T47D (cell line): ENCODE data around the gene TLN1.

Experiments used
- DNase-seq, 2 experiments: peaks; one replicate each; pipeline versions ENCODE4 v3.0.0 to v3.0.0-alpha.2; 2011 to 2012; ENCODE audit warnings: low read depth in 1 of 2, low spot score in 1 of 2
- JUND ChIP-seq: IDR thresholded peaks from 2 replicates; pipeline ENCODE4 v1.6.1; 2012; ENCODE audit warnings: low read depth
- in situ Hi-C: cut with HindIII; loops from 2 replicates; pipeline ENCODE4 v1.10.0; 2016; ENCODE audit warnings: low sequenced_read_pairs, low pct_unique_long_range_greater_than_20kb

Gene TLN1

DNA sequence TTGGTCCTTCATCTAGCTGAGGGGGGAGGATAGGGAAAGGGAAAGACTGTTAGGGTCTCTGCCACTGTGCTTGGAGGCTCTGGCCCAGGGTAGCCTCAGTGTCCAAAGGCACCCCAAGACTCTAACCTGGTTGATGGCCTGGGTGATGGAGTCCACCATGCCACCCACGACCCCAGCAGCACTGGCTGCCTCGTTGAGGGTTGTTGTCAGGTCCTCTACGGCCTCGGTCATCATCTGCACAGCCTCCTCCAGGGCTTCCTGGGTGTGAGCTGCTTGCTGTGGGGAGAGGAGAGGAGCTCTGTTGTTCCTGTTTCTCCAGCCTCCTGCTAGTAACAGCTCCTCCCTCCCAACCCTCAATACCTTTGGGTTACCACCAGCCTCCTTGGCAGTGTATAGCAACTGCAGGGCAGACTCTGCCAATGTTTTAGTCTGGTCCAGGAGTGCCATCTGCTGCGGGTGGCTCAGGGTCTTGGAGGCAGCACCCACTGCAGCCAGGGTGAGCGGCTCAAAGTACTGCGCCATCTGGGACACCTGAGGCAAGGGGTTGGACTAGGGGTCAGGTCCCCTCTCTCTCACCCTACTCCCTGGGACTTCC, 26.1 kb downstream of the TLN1 start:
- in situ Hi-C loops = no loop called here
- TF ChIP-seq JUND = no peak
- no peak for DNase-seq

DNA sequence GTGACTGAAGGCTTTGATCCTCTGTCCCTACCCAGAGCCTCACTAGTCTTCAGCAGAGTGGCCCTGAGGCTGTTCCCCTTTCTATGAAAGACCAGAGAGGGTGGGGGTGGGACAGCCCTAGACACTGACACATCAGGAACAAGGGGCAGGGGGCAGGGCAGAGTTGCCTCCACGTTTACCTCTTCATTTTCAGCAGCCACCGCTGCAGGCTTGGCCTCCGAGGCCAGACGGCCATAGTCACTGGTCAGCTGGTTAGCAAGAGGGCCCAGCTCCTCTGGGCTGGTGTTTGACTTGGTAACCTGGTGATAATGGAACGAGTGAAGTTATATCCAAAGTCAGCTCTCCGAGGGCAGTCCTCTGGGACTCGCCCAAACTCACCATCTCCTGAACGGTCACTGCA, 26.6 kb downstream of the TLN1 start:
- in situ Hi-C loops = no loop called here
- TF ChIP-seq JUND = no peak
- DNase-seq = no peak

- DNase-seq = no peak
- TF ChIP-seq JUND = no peak
- in situ Hi-C loops = no loop called here
These were observed 27.9 kb downstream of the TLN1 start for GRCh38 chr9:35703906-35704672.

GRCh38 chr9:35702696-35703095, 29.3 kb downstream of the TLN1 start:
- no peak for TF ChIP-seq JUND
- in situ Hi-C loops = no loop called here
- no peak for DNase-seq

DNA sequence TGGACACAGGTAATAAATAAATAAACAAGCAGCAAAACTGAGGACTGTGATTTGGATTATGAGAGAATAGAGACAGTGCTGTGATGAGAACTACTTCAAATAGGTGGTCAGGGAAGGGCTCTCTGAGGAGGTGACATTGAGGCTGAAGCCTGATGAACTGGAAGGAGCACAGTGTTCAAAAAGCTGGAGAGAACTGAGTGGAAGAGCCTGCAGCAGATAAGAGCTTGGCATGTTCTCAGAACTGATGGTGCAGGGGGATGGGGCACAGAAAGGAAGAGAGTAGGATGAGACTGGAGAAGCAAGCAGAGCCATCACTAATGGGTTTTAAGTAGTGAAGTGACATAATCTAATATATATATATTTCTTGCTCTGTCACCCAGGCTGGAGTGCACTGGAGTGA, 31.1 kb downstream of the TLN1 start:
- no peak for DNase-seq
- in situ Hi-C loops = no loop called here
- no peak for TF ChIP-seq JUND

DNA sequence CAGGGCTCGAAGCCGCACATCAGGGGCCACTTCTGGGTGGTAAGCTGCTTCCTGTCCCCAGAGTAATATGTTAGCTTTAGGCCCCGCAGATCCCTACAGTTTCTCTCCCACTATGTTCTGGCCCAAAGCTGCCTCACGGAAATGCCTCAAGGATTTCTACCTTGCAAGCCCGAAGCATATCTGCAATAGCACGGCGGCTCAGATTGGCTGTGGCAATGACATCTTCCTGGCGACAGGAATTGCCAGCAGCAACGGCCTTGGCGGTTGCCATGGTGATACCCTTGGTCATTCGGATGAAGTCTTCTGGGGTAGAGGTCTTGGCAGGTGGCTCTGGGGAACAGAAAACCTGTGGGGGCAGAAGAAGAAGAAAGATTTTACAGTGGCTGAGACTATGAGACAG, 32.0 kb downstream of the TLN1 start:
- TF ChIP-seq JUND = no peak
- in situ Hi-C loops = no loop called here
- DNase-seq = no peak

DNA sequence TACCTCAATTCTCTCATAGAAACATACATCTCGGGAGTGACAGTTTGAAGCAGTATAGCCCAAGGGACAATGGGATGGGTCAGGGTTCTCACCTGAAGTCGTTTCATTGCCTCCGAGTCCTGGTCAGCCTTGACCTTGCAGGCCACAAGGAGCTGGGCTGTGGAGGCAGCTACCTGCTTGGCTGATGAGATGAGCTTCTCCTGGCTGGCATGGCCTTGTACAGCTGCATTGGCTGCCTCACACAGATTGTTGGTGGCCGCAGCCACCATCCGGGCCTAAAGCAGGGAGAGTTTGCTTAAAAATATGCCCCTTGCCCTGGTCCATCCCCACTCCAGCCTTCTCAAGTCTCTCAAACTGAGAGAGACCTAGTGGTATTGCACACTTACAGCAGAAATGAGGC, 33.8 kb downstream of the TLN1 start:
- in situ Hi-C loops = no loop called here
- no peak for TF ChIP-seq JUND
- no peak for DNase-seq

- TF ChIP-seq JUND = no peak
- in situ Hi-C loops = no loop called here
- no peak for DNase-seq
These were observed 34.5 kb downstream of the TLN1 start for GRCh38 chr9:35697486-35697885.

DNA sequence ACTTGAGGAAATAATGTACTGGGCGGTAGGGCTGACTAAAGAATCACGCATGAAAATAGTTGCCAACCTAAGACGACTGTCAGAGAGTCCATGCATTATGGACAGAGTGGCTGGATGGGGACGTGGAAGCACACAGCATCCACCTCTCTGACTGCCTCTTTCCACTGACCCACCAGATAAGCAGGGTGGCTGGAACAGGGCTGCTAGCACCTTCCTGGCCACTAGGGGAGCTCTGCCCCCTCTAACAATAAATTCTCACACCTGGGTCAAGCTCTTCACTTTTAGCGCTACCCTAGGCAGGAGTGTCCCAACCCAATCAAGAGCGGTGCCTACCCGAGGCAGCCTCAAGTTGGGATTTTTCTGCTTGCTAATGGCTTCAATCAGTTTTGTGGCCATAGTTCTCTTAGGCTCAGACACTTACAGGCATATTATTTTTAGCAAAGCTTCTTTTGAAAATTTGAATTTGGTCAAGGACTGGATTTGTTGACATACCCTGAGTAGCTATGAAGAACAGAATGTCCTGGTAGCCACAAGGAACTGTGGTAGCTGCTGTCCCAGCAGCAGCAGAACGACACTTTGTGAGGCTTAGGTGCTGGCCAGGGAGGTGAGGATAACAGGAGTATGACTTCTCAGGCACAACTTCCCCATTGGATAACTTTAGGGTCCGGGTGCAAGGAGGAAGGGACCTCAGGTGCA, 35.3 kb downstream of the TLN1 start:
- no peak for TF ChIP-seq JUND
- in situ Hi-C loops = no loop called here
- peak; percentile 39 to 63 for DNase-seq

DNA sequence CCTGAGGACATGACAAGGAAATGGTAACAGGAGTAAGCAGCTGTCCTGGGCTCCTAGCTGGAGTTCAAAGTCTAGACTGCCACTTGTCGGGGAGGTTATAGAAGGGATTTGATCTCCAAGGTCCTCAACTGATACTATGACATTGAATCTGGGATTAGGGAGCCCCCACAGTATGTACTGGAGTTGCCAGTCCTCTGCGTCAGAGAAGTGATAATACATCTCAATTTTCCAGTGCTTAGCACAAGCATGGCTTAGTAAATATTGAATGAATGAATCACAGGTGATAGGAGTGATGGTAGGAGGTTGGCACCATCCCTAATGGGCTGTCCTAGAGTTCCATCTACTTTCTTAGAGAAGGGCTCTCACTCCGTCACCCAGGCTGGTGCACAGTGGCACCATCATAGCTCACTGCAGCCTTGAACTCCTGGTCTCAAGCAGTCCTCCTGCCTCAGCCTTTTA, 36.0 kb downstream of the TLN1 start:
- no peak for TF ChIP-seq JUND
- in situ Hi-C loops = no loop called here
- no peak for DNase-seq

GRCh38 chr9:35691757-35692301, 40.2 kb downstream of the TLN1 start:
- no peak for DNase-seq
- in situ Hi-C loops = no loop called here
- TF ChIP-seq JUND = no peak

- TF ChIP-seq JUND = no peak
- no peak for DNase-seq
These were observed 40.7 kb downstream of the TLN1 start for GRCh38 chr9:35691334-35691650.

More at GRCh38 chr9:35691334-35691650, 40.7 kb downstream of the TLN1 start:
- in situ Hi-C loops = no loop called here
